ENCODE results near the gene SIM2.

- TF ChIP-seq EZH2 (IDR thresholded peaks at IDR 0.05; ENCODE audit: borderline replicate concordance, insufficient read depth, low read depth, low read length, poor library complexity, severe bottlenecking) (no peak), CTCF (IDR thresholded peaks at IDR 0.05) (no peak)
Measured at GRCh38 chr21:36686955-36687354, 12.0 kb upstream of the SIM2 start.

All from B cell (primary cell).